Kidney (tissue), 14 donors: ENCODE measurements around the gene HIC2. TPM values are rescaled to one million over a fixed set of nuclear protein-coding genes. Genes with fewer than 3 reads are reported as not detected.
"Not testable (repeated sequence)": the region's sequence is repeated elsewhere in the genome, so short reads cannot be mapped to it uniquely, and the experiment has no call there.

ENCODE experiments used
- DNase-seq, 5 donors: peaks; one replicate each; pipeline ENCODE4 v3.0.0-alpha.2; 2013 to 2020
- FAIRE-seq: peaks from 2 replicates; lab custom pipeline; 2012; peaks lifted over from hg19 to GRCh38; lab: Jason Lieb, UNC
- H3K27ac ChIP-seq, 2 donors: one replicate each; pipeline ENCODE4 v1.7.0; 2013; ENCODE audit warnings: low read depth in 2 of 2, low read length in 2 of 2, inconsistent platforms in 1 of 2
- H3K27me3 ChIP-seq: one replicate; pipeline ENCODE4 v1.7.1; 2013; ENCODE audit warnings: low read length, inconsistent platforms; ENCODE audit not compliant: control insufficient read depth, insufficient read depth
- H3K36me3 ChIP-seq, 3 donors: one replicate each; pipeline versions ENCODE4 v1.7.0 to v1.7.1; 2013; ENCODE audit warnings: low read length in 3 of 3, control low read depth in 1 of 3, inconsistent platforms in 1 of 3; ENCODE audit not compliant: insufficient read depth in 3 of 3, control insufficient read depth in 2 of 3
- H3K4me1 ChIP-seq, 3 donors: one replicate each; pipeline versions ENCODE4 v1.7.0 to v1.7.1; 2013; ENCODE audit warnings: low read length in 3 of 3, inconsistent platforms in 1 of 3, low read depth in 1 of 3; ENCODE audit not compliant: control insufficient read depth in 2 of 3, insufficient read depth in 2 of 3
- H3K4me3 ChIP-seq, 3 donors: one replicate each; pipeline versions ENCODE4 v1.7.0 to v1.8.1; 2013; ENCODE audit warnings: low read length in 3 of 3, control low read depth in 1 of 3, inconsistent platforms in 1 of 3
- H3K9ac ChIP-seq, 3 donors: one replicate each; pipeline versions ENCODE4 v1.7.0 to v1.7.1; 2013; ENCODE audit warnings: low read length in 3 of 3, control low read depth in 1 of 3, inconsistent platforms in 1 of 3
- H3K9me3 ChIP-seq, 3 donors: one replicate each; pipeline versions ENCODE4 v1.7.0 to v1.7.1; 2013; ENCODE audit warnings: low read length in 3 of 3, control low read depth in 1 of 3, inconsistent platforms in 1 of 3; ENCODE audit not compliant: control insufficient read depth in 2 of 3, insufficient read depth in 1 of 3
- intact Hi-C: fragments of 100-400 bp; cut with DNase I; formaldehyde crosslinking; loops from one replicate; pipeline ENCODE4 v1.11.1; 2022
- polyA plus RNA-seq: library from polyadenylated mRNA; stranded (reverse); fragments of 350-450 nt; fragmentation: Illumina TruSeq; extraction: RNeasy Lipid Tissue Mini Kit (QIAGEN cat#74804); gene quantifications from one replicate; pipeline ENCODE4 v1.2.3, GENCODE V29; 2014; ENCODE audit warnings: low read depth, low replicate concordance; ENCODE audit not compliant: insufficient read depth
- total RNA-seq: library from RNA; stranded (reverse); fragmentation: NEBNext Ultra II Directional; extraction: Animal tissue kit (Norgen Biotek cat#: 25700); gene quantifications from one replicate; pipeline ENCODE4 v1.2.1, GENCODE V29; 2021
- TF ChIP-seq, protein P1 (sequence below): IDR thresholded peaks from 3 replicates; pipeline ENCODE4 v1.5.1; 2012; ENCODE audit warnings: mild to moderate bottlenecking, moderate library complexity, borderline replicate concordance; ENCODE audit not compliant: insufficient read depth; ENCODE audit errors: extremely low read depth
- donor health status: control.
- donor health status: control.
- donor health status: control.
- donor health status: control.
- donor health status: control.
- donor health status: DM: yes; HTN: yes; CAD: no.
- donor health status: Normal renal cell carcinoma (clear cell type).

The HIC2 gene
- total and polyA plus RNA-seq, 2 donors from 2014 or later: 1.4 to 4.2 TPM

GRCh38 chr22:21455334-21456089, 38.3 kb downstream of the HIC2 start:
- TF ChIP-seq, protein P1, sequence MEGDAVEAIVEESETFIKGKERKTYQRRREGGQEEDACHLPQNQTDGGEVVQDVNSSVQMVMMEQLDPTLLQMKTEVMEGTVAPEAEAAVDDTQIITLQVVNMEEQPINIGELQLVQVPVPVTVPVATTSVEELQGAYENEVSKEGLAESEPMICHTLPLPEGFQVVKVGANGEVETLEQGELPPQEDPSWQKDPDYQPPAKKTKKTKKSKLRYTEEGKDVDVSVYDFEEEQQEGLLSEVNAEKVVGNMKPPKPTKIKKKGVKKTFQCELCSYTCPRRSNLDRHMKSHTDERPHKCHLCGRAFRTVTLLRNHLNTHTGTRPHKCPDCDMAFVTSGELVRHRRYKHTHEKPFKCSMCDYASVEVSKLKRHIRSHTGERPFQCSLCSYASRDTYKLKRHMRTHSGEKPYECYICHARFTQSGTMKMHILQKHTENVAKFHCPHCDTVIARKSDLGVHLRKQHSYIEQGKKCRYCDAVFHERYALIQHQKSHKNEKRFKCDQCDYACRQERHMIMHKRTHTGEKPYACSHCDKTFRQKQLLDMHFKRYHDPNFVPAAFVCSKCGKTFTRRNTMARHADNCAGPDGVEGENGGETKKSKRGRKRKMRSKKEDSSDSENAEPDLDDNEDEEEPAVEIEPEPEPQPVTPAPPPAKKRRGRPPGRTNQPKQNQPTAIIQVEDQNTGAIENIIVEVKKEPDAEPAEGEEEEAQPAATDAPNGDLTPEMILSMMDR: no peak
- DNase-seq: peak in 2 of 5 donors; percentile 8 to 48

GRCh38 chr22:21457023-21457787, 40.0 kb downstream of the HIC2 start:
- DNase-seq (peak in 2 of 5 donors; percentile 6 to 42), FAIRE-seq (no peak)
- intact Hi-C loops: no loop called here
- Histone ChIP-seq H3K27me3 (no peaks in the 10 kb centered on the region), H3K36me3 (no peaks in the 10 kb centered on the region), H3K9ac (no peak overlapping the region), H3K4me3 (no peak overlapping the region), H3K9me3 (no peaks in the 10 kb centered on the region), H3K27ac (no peak overlapping the region), H3K4me1 (no peaks in the 10 kb centered on the region)
- TF ChIP-seq, protein P1: no peak

More at GRCh38 chr22:21455334-21456089, 38.3 kb downstream of the HIC2 start:
- Histone ChIP-seq H3K4me3 (no peak overlapping the region), H3K36me3 (no peaks in the 10 kb centered on the region), H3K27me3 (no peaks in the 10 kb centered on the region), H3K4me1 (no peaks in the 10 kb centered on the region), H3K27ac (no peak overlapping the region), H3K9ac (no peak overlapping the region), H3K9me3 (no peaks in the 10 kb centered on the region)
- intact Hi-C loops: no loop called here
- no peak for FAIRE-seq

DNA sequence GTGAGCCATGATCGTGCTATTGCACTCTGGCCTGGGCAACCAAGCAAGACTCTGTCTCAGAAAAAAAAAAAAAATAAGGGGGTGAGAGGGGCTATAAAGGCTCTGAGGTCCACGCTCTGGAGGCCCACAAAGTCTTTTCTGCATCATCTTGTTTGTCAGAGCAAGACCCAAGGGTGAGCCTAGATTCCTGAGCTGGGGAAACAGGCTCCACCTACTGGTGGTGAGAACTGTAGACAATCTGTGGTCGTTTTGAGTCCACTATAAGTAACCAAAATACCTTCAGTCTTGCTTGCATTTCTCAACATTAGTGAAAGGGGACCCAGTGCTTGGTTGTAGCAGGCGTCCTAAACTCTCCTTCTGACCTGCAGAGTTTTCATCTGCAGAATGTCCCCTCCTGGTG, 45.5 kb downstream of the HIC2 start:
- H3K27ac ChIP-seq, FAIRE-seq, H3K27me3 ChIP-seq, H3K36me3 ChIP-seq, intact Hi-C loops, H3K4me3 ChIP-seq, DNase-seq, H3K9me3 ChIP-seq, H3K4me1 ChIP-seq, H3K9ac ChIP-seq: not testable (repeated sequence)

DNA sequence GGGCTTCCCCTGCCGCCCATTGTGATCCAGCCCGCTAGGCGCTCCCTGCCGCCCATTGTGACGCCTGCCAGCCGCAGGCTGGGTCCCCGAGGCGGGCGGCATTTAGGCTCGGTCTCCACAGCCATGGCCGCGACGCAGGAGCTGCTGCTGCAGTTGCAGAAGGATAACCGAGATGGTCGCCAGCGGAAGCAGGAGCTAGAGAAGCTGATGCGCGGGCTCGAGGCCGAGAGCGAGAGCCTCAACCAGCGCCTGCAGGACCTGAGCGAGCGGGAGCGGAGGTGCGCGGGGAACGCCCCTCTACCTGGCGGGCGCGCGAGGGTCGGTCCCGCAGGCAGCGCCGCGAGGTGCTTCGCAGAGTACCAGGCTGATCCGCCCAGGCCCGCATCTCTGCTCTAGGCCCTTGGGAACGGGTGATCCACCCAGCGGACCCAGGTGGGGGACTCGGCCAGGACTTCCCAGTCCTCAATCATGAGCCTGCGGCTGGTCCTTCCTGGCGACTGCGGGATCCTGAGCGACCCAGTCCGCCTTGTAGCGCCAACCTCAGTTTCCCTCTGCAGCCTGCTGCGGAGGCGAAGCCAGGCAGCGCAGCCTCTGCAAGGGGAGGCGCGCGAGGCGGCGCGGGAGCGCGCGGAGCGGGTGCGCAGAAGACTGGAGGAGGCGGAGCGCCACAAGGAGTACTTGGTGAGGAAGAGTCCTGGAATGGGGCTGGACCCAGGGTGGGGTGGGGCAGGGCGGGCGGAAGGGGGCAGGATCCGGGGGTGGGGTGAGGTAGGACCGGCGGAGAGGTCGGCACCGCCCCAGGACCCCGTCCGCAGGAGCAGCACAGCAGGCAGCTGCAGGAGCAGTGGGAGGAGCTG, 50.4 kb downstream of the HIC2 start, which contains the start of gene TMEM191C:
TMEM191C (plus strand) TSS at position 51 of the 857 bp plus-strand sequence; CDS start at position 124, 73 bp downstream.
- DNase-seq, H3K9ac ChIP-seq, intact Hi-C loops, H3K27me3 ChIP-seq, H3K4me1 ChIP-seq, FAIRE-seq, H3K9me3 ChIP-seq, H3K27ac ChIP-seq, H3K36me3 ChIP-seq: not testable (repeated sequence)
- peak within 1 kb of the TSS in 1 of 3 donors; percentile 20 for H3K4me3 ChIP-seq

GRCh38 chr22:21468194-21469096, 51.3 kb downstream of the HIC2 start:
- peak overlapping the region in 1 of 3 donors; percentile 20 for H3K4me3 ChIP-seq
- H3K27ac ChIP-seq, FAIRE-seq, H3K9me3 ChIP-seq, H3K27me3 ChIP-seq, H3K9ac ChIP-seq, H3K36me3 ChIP-seq, H3K4me1 ChIP-seq, intact Hi-C loops: not testable (repeated sequence)
- peak; percentile 86 to 97 (median 89) for DNase-seq
